Natural killer cell (primary cell): ENCODE data around the gene PRLH. TPM values are rescaled to one million over a fixed set of nuclear protein-coding genes. Genes with fewer than 3 reads are reported as not detected.

Experiments used
- ATAC-seq, 3 donors: fragments of 150-1000 bp in 2 of 3; fragments of 200-7000 bp in 1 of 3; cut with Tn5 transposase; 1 replicate in 1 of 3; 2 replicates in 2 of 3; pipeline ENCODE4 v1.10.0; 2021; ENCODE audit warnings: mild to moderate bottlenecking in 2 of 3, moderate library complexity in 2 of 3
- DNase-seq, 2 donors: peaks; one replicate each; pipeline versions ENCODE4 v3.0.0 to v3.0.0-alpha.2; 2013 to 2021; ENCODE audit warnings: mixed read lengths in 1 of 2
- H3K27ac ChIP-seq: one replicate; pipeline ENCODE4 v1.5.1; 2013; ENCODE audit warnings: mild to moderate bottlenecking, low read length
- H3K27me3 ChIP-seq: one replicate; pipeline ENCODE4 v1.6.1; 2013; ENCODE audit warnings: low read length; ENCODE audit not compliant: control insufficient read depth, insufficient read depth
- H3K36me3 ChIP-seq: one replicate; pipeline ENCODE4 v1.6.1; 2013; ENCODE audit warnings: low read length; ENCODE audit not compliant: control insufficient read depth, insufficient read depth
- H3K4me1 ChIP-seq: one replicate; pipeline ENCODE4 v1.6.1; 2013; ENCODE audit warnings: low read length; ENCODE audit not compliant: control insufficient read depth, insufficient read depth
- H3K4me3 ChIP-seq: one replicate; pipeline ENCODE4 v1.5.1; 2013; ENCODE audit warnings: low read length
- H3K9me3 ChIP-seq: one replicate; pipeline ENCODE4 v1.6.1; 2013; ENCODE audit warnings: low read length; ENCODE audit not compliant: control insufficient read depth, insufficient read depth
- H3K27ac Mint-ChIP-seq, 2 donors: one replicate each; pipeline ENCODE4 v1.8.0; 2022; ENCODE audit warnings: mild to moderate bottlenecking in 2 of 2, mixed read lengths in 2 of 2, moderate library complexity in 1 of 2
- H3K27me3 Mint-ChIP-seq, 2 donors: one replicate each; pipeline ENCODE4 v1.8.0; 2022; ENCODE audit warnings: low read depth in 2 of 2, mixed read lengths in 2 of 2
- H3K36me3 Mint-ChIP-seq: one replicate; pipeline ENCODE4 v1.8.0; 2022; ENCODE audit warnings: mixed read lengths
- H3K4me1 Mint-ChIP-seq, 2 donors: one replicate each; pipeline ENCODE4 v1.8.0; 2022; ENCODE audit warnings: mixed read lengths in 2 of 2
- H3K4me3 Mint-ChIP-seq: one replicate; pipeline ENCODE4 v1.8.0; 2022; ENCODE audit warnings: mild to moderate bottlenecking, moderate library complexity, mixed read lengths
- H3K9me3 Mint-ChIP-seq, 2 donors: one replicate each; pipeline ENCODE4 v1.8.0; 2022; ENCODE audit warnings: mixed read lengths in 2 of 2
- CTCF ChIP-seq: fragments of 200-600 bp; IDR thresholded peaks from one replicate; pipeline ENCODE4 v1.8.0; 2022; ENCODE audit warnings: antibody characterized with exemption
- WGBS: methylation state at CpG from one replicate; pipeline ENCODE4 v1.1.7; 2013; ENCODE audit warnings: missing lambda C conversion rate; ENCODE audit not compliant: insufficient coverage; 5-methylcytosine and 5-hydroxymethylcytosine counted together
- intact Hi-C: fragments of 100-400 bp; cut with micrococcal nuclease; formaldehyde crosslinking; loops from one replicate; pipeline ENCODE4 v1.14.2; 2022
- total RNA-seq, 4 donors: library from RNA; stranded (reverse); fragments of 120-200 nt in 1 of 4; gene quantifications; one replicate each; pipeline versions ENCODE4 v1.2.3 to v1.2.4, GENCODE V29; 2013 to 2022

PRLH gene
- total RNA-seq, 3 donors from 2014 or later (not counting 1 experiment from before 2014, with no cell fraction given): not detected

- WGBS: 89% methylated on average over 15 of the region's 15 CpGs
- ATAC-seq (no peak), DNase-seq (no peak)
- Mint-ChIP-seq H3K9me3 (no peaks in the 10 kb centered on the region), H3K36me3 (no peaks in the 10 kb centered on the region), H3K27ac (no peak overlapping the region), H3K27me3 (peaks cover 0 to 10% of the 10 kb centered on the region in 2 donors), H3K4me1 (no peaks in the 10 kb centered on the region), H3K4me3 (no peak overlapping the region)
- no peaks in the 10 kb centered on the region for H3K4me1 ChIP-seq
- no peak overlapping the region for H3K4me3 ChIP-seq
- H3K9me3 ChIP-seq: no peaks in the 10 kb centered on the region
- no peaks in the 10 kb centered on the region for H3K27me3 ChIP-seq
- TF ChIP-seq CTCF: no peak
- H3K36me3 ChIP-seq: no peaks in the 10 kb centered on the region
- intact Hi-C loops: no loop called here
- H3K27ac ChIP-seq: no peak overlapping the region
These were observed 19.3 kb downstream of the PRLH start for GRCh38 chr2:237585590-237586221.

GRCh38 chr2:237588044-237588696 is 21.8 kb downstream of the PRLH start:
- TF ChIP-seq CTCF: no peak
- Histone ChIP-seq H3K36me3 (no peaks in the 10 kb centered on the region), H3K27me3 (no peaks in the 10 kb centered on the region), H3K4me3 (no peak overlapping the region), H3K9me3 (no peaks in the 10 kb centered on the region), H3K27ac (no peak overlapping the region), H3K4me1 (peaks cover 6% of the 10 kb centered on the region)
- ATAC-seq (no peak), DNase-seq (no peak)
- no peaks in the 10 kb centered on the region for H3K36me3 Mint-ChIP-seq
- H3K27ac Mint-ChIP-seq: no peak overlapping the region
- peaks cover 0 to 10% of the 10 kb centered on the region in 2 donors for H3K27me3 Mint-ChIP-seq
- no peaks in the 10 kb centered on the region for H3K4me1 Mint-ChIP-seq
- H3K9me3 Mint-ChIP-seq: no peaks in the 10 kb centered on the region
- WGBS: 89% methylated on average over 6 of the region's 9 CpGs
- no peak overlapping the region for H3K4me3 Mint-ChIP-seq
- intact Hi-C loops: no loop called here

GRCh38 chr2:237590272-237591140 is 24.1 kb downstream of the PRLH start, which contains the start of gene RAB17:
TSS of gene RAB17 (minus strand) at chr2:237590734. CDS start at chr2:237586154, 4,580 bp downstream.
- H3K27ac Mint-ChIP-seq: no peak within 1 kb of the TSS
- H3K4me3 ChIP-seq: no peak within 1 kb of the TSS
- DNase-seq (no peak), ATAC-seq (no peak)
- no peaks in the 10 kb centered on the region for H3K36me3 Mint-ChIP-seq
- H3K36me3 ChIP-seq: no peaks in the 10 kb centered on the region
- 89% methylated on average over 16 of the region's 16 CpGs for WGBS
- H3K27ac ChIP-seq: no peak within 1 kb of the TSS
- no peak within 1 kb of the TSS for H3K4me3 Mint-ChIP-seq
- intact Hi-C loops: no loop called here
- no peaks in the 10 kb centered on the region for H3K9me3 Mint-ChIP-seq
- TF ChIP-seq CTCF: no peak
- no peaks in the 10 kb centered on the region for H3K27me3 ChIP-seq
- H3K9me3 ChIP-seq: no peaks in the 10 kb centered on the region
- peaks cover 6% of the 10 kb centered on the region for H3K4me1 ChIP-seq
- peaks cover 0 to 10% of the 10 kb centered on the region in 2 donors for H3K27me3 Mint-ChIP-seq
- no peaks in the 10 kb centered on the region for H3K4me1 Mint-ChIP-seq
